Activated CD4-positive, alpha-beta T cell treated with anti-CD3 and anti-CD28 coated beads, Interleukin-2, amount 10 ng/mL, durations not matched to agents 24 days and 14 days (primary cell): ENCODE data around the gene BRINP1. TPM values are rescaled to one million over a fixed set of nuclear protein-coding genes. Genes with fewer than 3 reads are reported as not detected.

Experiments
- DNase-seq: peaks from one replicate; pipeline ENCODE4 v3.0.0; 2022
- H3K27ac Mint-ChIP-seq: one replicate; pipeline ENCODE4 v1.8.0; 2022; ENCODE audit warnings: mild to moderate bottlenecking, mixed read lengths
- H3K27me3 Mint-ChIP-seq: one replicate; pipeline ENCODE4 v1.8.0; 2022; ENCODE audit warnings: mixed read lengths
- H3K36me3 Mint-ChIP-seq: one replicate; pipeline ENCODE4 v1.8.0; 2022; ENCODE audit warnings: low read depth, mild to moderate bottlenecking, mixed read lengths
- H3K4me1 Mint-ChIP-seq: one replicate; pipeline ENCODE4 v1.8.0; 2021; ENCODE audit warnings: mixed read lengths
- H3K4me3 Mint-ChIP-seq: one replicate; pipeline ENCODE4 v1.8.0; 2022; ENCODE audit warnings: mild to moderate bottlenecking, moderate library complexity, mixed read lengths
- H3K9me3 Mint-ChIP-seq: one replicate; pipeline ENCODE4 v1.8.0; 2021; ENCODE audit warnings: mixed read lengths
- intact Hi-C: fragments of 100-400 bp; cut with micrococcal nuclease; formaldehyde crosslinking; loops from one replicate; pipeline ENCODE4 v1.15.1; 2023
- total RNA-seq: library from RNA; stranded (reverse); gene quantifications from 2 replicates; pipeline ENCODE4 v1.2.3, GENCODE V29; 2022

Gene BRINP1
- total RNA-seq, 1 donor from 2014 or later, result not detected

DNA sequence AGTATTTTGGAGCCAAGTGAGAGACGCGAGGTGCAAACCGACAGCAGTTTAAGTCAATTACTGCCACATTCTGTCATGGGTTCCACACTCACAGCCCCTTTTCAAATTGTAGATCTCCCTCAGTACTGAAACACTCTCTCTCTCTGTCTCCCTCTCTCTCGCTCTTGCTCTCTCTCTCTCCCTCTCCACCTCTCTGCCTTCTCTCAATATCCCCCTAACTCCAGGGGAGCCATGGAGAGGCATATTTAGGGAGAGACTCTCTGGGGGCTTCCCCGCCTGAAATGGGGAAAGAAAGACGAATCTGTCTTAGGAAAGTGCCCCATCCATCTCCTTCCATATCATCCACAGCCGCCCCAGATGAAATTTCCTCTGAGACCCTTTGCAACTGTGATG, 1.6 kb downstream of the BRINP1 start:
- Mint-ChIP-seq H3K4me3 (no peak overlapping the region), H3K9me3 (peaks cover 11% of the 10 kb centered on the region), H3K4me1 (no peaks in the 10 kb centered on the region), H3K27me3 (peaks cover 32% of the 10 kb centered on the region), H3K27ac (no peak overlapping the region), H3K36me3 (no peaks in the 10 kb centered on the region)
- intact Hi-C loops, result no loop called here
- DNase-seq, result no peak

GRCh38 chr9:119366909-119367682, 2.1 kb downstream of the BRINP1 start:
- no peak overlapping the region for H3K27ac Mint-ChIP-seq

GRCh38 chr9:119365291-119366027, 3.8 kb downstream of the BRINP1 start:
- H3K4me3 Mint-ChIP-seq, result no peak overlapping the region
- peaks cover 2% of the 10 kb centered on the region for H3K9me3 Mint-ChIP-seq
- peak; percentile 55 for DNase-seq
- H3K27ac Mint-ChIP-seq, result no peak overlapping the region
- intact Hi-C loops, result no loop called here
- no peaks in the 10 kb centered on the region for H3K4me1 Mint-ChIP-seq
- peaks cover 23% of the 10 kb centered on the region for H3K27me3 Mint-ChIP-seq
- H3K36me3 Mint-ChIP-seq, result no peaks in the 10 kb centered on the region

More at GRCh38 chr9:119366909-119367682, 2.1 kb downstream of the BRINP1 start:
- H3K27me3 Mint-ChIP-seq, result peaks cover 32% of the 10 kb centered on the region
- intact Hi-C loops, result no loop called here
- no peak for DNase-seq
- H3K4me3 Mint-ChIP-seq, result no peak overlapping the region
- H3K9me3 Mint-ChIP-seq, result peaks cover 11% of the 10 kb centered on the region
- H3K4me1 Mint-ChIP-seq, result no peaks in the 10 kb centered on the region
- no peaks in the 10 kb centered on the region for H3K36me3 Mint-ChIP-seq

DNA sequence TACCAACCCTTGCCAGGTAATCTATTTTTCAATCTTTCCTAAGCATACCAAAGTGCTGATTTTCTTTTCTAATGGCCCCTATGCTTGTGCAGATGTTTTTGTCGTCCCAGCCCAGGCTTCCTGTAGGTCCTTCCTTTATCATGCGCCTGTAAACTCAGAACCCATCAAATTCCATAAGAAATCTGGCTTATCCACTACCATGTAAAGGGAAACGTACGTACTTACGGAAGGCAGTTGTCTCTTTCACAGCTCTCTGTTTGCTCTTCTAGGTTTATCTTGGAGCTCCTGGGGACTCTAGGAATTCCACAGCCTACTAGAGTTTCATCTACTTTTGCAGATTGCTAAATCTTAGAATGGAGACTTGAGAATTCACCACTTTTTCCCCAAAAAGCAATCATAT, 9.0 kb downstream of the BRINP1 start:
- no peaks in the 10 kb centered on the region for H3K9me3 Mint-ChIP-seq
- no peaks in the 10 kb centered on the region for H3K27me3 Mint-ChIP-seq
- H3K27ac Mint-ChIP-seq, result no peak overlapping the region
- no peak overlapping the region for H3K4me3 Mint-ChIP-seq
- DNase-seq, result no peak
- no peaks in the 10 kb centered on the region for H3K36me3 Mint-ChIP-seq
- no peaks in the 10 kb centered on the region for H3K4me1 Mint-ChIP-seq
- intact Hi-C loops, result no loop called here

GRCh38 chr9:119357336-119358096, 11.7 kb downstream of the BRINP1 start:
- no peaks in the 10 kb centered on the region for H3K4me1 Mint-ChIP-seq
- H3K9me3 Mint-ChIP-seq, result no peaks in the 10 kb centered on the region
- no peak overlapping the region for H3K4me3 Mint-ChIP-seq
- H3K27me3 Mint-ChIP-seq, result no peaks in the 10 kb centered on the region
- no peaks in the 10 kb centered on the region for H3K36me3 Mint-ChIP-seq
- DNase-seq, result no peak
- H3K27ac Mint-ChIP-seq, result no peak overlapping the region
- intact Hi-C loops, result no loop called here

DNA sequence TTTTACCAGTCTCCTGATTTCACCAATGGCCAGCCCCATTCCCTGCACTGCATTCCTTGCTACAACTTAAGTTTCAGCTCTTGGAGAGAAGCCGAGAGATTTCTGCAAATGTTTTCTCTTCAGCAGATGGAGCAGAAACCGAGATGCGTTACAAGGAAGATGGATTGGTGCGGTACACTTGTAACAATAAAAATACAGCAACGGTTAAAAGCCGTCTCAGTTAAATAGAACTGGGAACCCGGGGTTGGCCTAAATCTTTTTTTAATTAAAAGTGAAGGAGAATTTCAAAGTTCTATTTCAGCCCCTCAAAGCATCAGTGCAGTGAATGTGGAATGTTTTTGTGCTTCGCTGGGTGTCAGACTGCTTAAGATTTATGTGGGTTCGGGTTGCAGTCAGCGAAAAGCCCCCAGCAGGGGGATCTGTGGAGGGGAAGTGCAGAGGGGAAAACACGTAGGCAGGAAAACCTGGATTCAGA, 19.8 kb downstream of the BRINP1 start:
- Mint-ChIP-seq H3K9me3 (no peaks in the 10 kb centered on the region), H3K4me3 (no peak overlapping the region), H3K4me1 (no peaks in the 10 kb centered on the region), H3K27ac (no peak overlapping the region), H3K27me3 (no peaks in the 10 kb centered on the region), H3K36me3 (no peaks in the 10 kb centered on the region)
- DNase-seq, result no peak
- intact Hi-C loops, result no loop called here

GRCh38 chr9:119343059-119343990, 25.9 kb downstream of the BRINP1 start:
- Mint-ChIP-seq H3K27ac (no peak overlapping the region), H3K4me3 (no peak overlapping the region), H3K9me3 (no peaks in the 10 kb centered on the region), H3K4me1 (no peaks in the 10 kb centered on the region), H3K27me3 (no peaks in the 10 kb centered on the region), H3K36me3 (no peaks in the 10 kb centered on the region)
- DNase-seq, result no peak
- intact Hi-C loops, result no loop called here

GRCh38 chr9:119339056-119339455, 30.2 kb downstream of the BRINP1 start:
- no peaks in the 10 kb centered on the region for H3K27me3 Mint-ChIP-seq
- intact Hi-C loops, result no loop called here
- no peak overlapping the region for H3K27ac Mint-ChIP-seq
- no peak for DNase-seq
- H3K4me3 Mint-ChIP-seq, result no peak overlapping the region
- H3K36me3 Mint-ChIP-seq, result no peaks in the 10 kb centered on the region
- no peaks in the 10 kb centered on the region for H3K4me1 Mint-ChIP-seq
- H3K9me3 Mint-ChIP-seq, result no peaks in the 10 kb centered on the region

DNA sequence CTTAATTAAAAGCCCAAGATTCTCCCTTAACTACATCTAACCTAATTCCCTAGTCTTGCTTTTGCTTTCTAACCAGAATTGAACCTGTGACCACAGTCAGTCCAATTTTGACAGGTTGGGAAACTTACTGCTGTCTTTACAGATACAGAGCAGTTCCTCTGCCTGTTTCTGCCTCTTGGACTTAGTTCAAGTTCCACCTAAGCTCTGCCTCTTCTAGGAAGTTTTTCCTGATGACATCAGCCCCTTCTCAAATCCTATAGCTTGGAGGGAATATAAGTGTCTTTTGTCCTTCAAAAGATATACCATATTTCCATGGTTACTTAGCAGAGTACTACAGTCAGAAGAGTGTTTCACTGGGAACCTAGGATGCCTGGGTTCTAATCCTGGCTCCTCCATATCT, 31.7 kb downstream of the BRINP1 start:
- no peaks in the 10 kb centered on the region for H3K9me3 Mint-ChIP-seq
- DNase-seq, result no peak
- no peak overlapping the region for H3K27ac Mint-ChIP-seq
- H3K27me3 Mint-ChIP-seq, result no peaks in the 10 kb centered on the region
- intact Hi-C loops, result no loop called here
- no peak overlapping the region for H3K4me3 Mint-ChIP-seq
- H3K36me3 Mint-ChIP-seq, result no peaks in the 10 kb centered on the region
- no peaks in the 10 kb centered on the region for H3K4me1 Mint-ChIP-seq

- no peaks in the 10 kb centered on the region for H3K4me1 Mint-ChIP-seq
- DNase-seq, result no peak
- H3K27ac Mint-ChIP-seq, result no peak overlapping the region
- no peaks in the 10 kb centered on the region for H3K9me3 Mint-ChIP-seq
- H3K36me3 Mint-ChIP-seq, result no peaks in the 10 kb centered on the region
- intact Hi-C loops, result no loop called here
- H3K27me3 Mint-ChIP-seq, result no peaks in the 10 kb centered on the region
- H3K4me3 Mint-ChIP-seq, result no peak overlapping the region
Measured at GRCh38 chr9:119334745-119335144, 34.5 kb downstream of the BRINP1 start.

DNA sequence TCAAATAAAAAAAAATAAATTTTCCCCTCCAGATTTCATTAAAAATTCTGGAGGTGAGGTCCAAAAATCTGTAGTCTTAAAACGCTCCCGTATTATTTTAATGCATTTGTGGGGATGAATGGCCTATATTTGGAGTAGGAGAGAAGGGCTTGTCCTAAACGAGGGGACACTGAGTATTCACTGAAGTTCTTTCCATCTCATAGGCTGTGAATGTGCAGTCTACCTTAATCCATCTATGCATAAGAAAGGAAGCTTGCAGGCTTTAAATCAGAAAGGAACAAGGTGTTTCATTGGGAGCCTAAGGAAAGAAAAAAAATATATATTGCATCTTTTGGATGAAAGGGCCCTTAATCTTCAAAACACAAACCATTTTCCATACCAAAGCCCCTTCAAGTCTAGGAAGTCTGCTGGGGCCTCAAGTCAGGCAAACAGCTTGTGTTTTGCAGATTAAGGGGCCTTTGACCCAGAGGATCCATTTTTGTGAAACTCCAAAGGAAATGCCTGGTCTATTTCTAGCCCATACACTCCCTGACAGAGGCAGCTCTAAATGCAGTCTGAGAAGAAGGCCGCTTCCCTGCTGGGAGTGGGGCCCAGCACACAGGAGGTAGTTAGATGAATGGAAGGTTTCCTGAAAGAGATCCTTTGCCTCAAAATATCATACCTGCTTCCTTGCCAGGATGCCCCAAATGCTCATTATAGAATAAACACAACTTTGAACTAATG, 35.6 kb downstream of the BRINP1 start:
- no peaks in the 10 kb centered on the region for H3K36me3 Mint-ChIP-seq
- no peak overlapping the region for H3K27ac Mint-ChIP-seq
- H3K27me3 Mint-ChIP-seq, result no peaks in the 10 kb centered on the region
- intact Hi-C loops, result no loop called here
- no peak overlapping the region for H3K4me3 Mint-ChIP-seq
- no peaks in the 10 kb centered on the region for H3K4me1 Mint-ChIP-seq
- peaks cover 1% of the 10 kb centered on the region for H3K9me3 Mint-ChIP-seq
- no peak for DNase-seq

- H3K4me1 Mint-ChIP-seq, result no peaks in the 10 kb centered on the region
- no peaks in the 10 kb centered on the region for H3K36me3 Mint-ChIP-seq
- intact Hi-C loops, result no loop called here
- H3K27ac Mint-ChIP-seq, result no peak overlapping the region
- H3K9me3 Mint-ChIP-seq, result peaks cover 6% of the 10 kb centered on the region
- H3K4me3 Mint-ChIP-seq, result no peak overlapping the region
- DNase-seq, result no peak
- H3K27me3 Mint-ChIP-seq, result no peaks in the 10 kb centered on the region
Measured at GRCh38 chr9:119332522-119332921, 36.7 kb downstream of the BRINP1 start.

DNA sequence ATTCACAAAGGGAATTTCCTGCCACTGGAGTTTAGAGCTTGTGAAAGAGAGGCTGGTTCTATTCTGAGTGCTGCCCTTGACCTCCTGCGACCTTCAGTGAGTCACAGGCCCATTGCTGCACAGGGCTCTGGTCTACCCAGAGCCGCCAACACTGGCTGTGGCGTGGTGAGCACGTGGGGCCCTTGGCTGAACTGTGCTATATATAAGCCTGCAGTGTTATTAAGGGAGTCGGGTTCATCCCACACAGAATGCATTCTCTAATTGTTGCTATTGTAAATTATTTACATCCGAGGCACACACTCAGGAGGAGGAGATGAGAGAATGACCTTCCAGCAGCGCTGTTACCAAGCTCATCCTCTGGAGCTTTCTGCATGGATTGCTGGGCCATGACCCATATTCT, 47.1 kb downstream of the BRINP1 start:
- Mint-ChIP-seq H3K27me3 (no peaks in the 10 kb centered on the region), H3K9me3 (no peaks in the 10 kb centered on the region), H3K27ac (no peak overlapping the region), H3K4me3 (no peak overlapping the region), H3K4me1 (no peaks in the 10 kb centered on the region), H3K36me3 (no peaks in the 10 kb centered on the region)
- DNase-seq, result no peak
- intact Hi-C loops, result no loop called here
